Middle frontal gyrus (tissue), 1 donor: ENCODE results near the gene SNRNP27.

Experiments used
- DNase-seq: peaks from one replicate; pipeline ENCODE4 v3.0.0-alpha.2; 2015; ENCODE audit warnings: low spot score; ENCODE audit errors: extremely low spot score

SNRNP27 gene

DNA sequence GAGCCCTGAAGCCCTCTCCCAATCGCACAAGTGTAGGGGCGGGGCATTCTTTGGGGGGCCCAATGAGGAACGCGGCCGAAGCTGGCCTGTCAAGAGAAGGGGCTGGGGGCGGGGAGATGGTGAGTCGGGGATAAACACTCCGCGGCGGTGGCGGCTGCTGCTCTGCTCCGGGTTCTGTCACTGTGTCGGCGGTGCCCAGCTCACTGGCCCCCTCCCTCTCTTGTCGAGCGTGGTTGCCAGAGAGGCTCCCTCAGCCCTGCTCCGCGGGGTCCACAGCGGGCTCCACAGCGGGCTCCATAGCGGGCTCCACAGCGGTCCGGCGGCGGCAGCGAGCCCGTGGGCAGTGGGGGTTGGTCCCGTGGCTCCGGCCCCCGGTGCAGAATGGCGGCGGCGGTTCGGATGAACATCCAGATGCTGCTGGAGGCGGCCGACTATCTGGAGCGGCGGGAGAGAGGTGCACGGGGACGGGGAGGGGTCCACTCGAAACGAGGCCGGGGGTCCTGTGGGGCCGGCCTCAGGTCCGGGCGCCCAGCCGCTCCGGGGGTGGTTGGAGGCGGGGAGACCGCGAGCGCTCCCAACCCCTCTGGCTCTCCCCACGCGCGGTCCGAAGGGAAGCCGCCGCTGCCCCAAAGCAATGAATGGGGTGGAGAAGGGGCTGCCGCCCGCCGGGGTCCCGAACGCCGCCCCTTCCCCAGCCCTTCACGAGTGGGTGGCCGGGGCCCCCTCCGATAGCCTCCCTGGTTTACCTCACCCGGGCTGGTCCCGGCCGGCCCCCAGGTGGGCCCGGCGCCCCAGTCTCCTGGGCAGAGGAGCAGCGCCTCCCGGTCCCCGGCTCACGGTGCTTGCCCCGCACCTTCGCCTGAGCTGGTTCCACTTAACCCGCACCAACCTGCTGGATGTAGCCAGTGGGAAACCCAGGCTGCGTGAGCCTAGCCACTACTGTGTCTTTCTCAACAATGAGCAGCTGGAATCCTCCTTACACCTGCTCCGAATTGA, 21.5 kb downstream of the SNRNP27 start, which contains the start of gene MXD1:
Gene MXD1 (plus strand): TSS at position 160 of the 996 bp plus-strand sequence. CDS start 222 bp downstream, at position 382.
- DNase-seq: no peak

GRCh38 chr2:69916106-69916505, 22.4 kb downstream of the SNRNP27 start:
- no peak for DNase-seq

DNA sequence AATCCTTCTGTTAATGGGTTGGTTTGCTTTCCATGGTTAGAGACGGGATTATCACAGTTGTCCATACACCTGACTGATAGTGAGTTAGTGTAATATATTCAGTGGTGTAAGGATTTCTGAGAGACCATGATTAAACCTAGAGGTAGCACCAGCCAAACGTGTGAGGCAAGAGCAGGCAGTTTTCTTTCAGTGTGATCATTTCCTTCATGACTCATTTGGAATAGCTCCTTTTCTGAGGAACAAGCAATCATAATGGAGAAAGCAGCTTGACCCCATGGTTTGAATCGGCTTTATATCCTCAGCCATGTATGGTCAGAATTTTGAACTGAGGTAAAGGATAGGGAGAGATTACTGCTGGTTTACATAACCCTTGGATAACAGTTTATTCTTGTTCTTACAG, 24.1 kb downstream of the SNRNP27 start:
- DNase-seq: no peak

GRCh38 chr2:69918401-69918800, 24.6 kb downstream of the SNRNP27 start:
- no peak for DNase-seq

DNA sequence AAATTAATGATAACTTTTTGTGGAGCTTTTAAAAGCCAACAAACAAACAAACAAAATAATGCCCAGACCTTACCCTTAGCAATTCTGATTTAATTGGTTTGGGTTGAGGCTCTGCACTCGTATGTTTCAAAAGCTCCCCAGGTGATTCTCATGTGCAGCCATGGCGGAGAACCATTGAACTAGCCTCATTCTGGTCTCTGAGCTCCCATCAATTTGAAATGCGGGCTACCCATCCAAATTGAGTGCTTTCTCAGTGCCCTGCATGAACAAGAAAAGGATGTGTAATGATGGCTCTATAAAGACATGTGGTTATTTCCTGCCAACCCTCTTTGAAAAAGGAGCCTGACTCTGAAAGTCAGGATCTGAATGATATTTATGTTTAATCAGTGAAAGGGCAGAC, 29.4 kb downstream of the SNRNP27 start:
- DNase-seq: no peak

DNA sequence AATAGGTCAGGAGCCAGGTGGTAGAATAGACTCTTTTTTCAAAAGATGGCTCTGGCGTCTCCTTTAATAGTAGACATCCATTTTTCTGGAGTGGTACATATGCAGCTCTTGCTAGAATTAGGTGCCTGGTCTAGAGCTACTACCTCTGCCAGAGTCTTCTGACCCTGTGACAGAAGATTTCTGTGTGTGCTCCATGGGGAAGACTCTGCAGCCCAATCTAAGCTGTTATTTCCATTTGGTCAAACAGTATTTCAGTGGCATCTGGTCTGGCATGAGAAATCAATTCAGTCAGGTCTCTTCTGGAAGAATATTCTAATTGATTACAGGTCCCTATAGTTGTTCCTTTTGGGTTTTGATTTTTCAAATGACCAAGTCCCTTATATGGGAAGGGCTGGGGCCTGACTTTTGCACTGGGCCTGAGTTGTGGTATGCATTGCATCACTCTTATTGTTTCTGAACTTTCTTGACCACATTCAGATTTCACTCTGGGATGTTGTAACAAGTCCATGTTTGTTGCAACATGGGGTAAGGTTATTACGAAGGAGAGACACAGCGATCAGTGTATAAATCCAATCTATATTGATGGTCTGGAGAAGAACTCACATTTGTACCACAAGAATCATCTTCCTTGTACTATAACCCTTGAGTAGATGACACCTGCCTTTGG, 33.2 kb downstream of the SNRNP27 start:
- DNase-seq: no peak

DNA sequence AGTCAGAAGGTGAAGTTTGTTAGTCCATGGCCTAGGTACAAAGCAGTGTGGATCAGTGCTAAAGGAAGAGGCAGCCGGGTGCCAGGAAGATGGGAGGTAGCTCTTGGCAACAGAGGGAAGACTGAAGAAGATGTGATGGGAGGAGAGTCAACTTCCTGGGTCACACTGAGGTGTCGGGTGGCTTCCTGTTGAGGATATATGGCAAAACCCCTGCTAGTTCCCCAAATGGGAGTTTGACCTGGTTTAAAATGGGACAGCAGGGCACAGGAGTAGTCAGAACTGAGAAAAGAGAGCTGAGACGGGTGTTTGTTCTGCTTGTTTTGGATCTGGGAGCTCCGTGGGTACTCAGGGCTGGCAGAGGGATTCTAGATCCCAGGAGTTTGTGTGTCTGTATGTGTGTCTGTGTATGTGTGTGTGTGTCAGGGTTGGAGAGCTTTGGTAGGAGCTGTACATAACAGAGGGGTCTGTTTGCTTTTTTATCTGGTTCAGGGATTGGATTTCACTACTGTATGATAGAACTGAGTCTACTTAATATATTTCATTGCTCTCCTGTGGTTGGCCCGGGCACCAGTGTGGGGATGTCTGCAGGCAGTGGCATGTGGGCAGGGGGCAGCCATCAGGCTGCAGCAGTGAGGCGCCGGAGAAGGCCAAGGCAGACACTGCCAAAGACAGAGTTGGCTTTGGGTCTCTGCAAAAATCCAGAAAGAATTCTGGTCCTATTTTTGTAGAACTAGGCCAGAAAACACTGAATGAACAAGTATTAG, 38.3 kb downstream of the SNRNP27 start:
- DNase-seq: no peak

- no peak for DNase-seq
Measured at GRCh38 chr2:69932596-69932922, 38.8 kb downstream of the SNRNP27 start.

- no peak for DNase-seq
Measured at GRCh38 chr2:69933254-69933828, 39.6 kb downstream of the SNRNP27 start.

DNA sequence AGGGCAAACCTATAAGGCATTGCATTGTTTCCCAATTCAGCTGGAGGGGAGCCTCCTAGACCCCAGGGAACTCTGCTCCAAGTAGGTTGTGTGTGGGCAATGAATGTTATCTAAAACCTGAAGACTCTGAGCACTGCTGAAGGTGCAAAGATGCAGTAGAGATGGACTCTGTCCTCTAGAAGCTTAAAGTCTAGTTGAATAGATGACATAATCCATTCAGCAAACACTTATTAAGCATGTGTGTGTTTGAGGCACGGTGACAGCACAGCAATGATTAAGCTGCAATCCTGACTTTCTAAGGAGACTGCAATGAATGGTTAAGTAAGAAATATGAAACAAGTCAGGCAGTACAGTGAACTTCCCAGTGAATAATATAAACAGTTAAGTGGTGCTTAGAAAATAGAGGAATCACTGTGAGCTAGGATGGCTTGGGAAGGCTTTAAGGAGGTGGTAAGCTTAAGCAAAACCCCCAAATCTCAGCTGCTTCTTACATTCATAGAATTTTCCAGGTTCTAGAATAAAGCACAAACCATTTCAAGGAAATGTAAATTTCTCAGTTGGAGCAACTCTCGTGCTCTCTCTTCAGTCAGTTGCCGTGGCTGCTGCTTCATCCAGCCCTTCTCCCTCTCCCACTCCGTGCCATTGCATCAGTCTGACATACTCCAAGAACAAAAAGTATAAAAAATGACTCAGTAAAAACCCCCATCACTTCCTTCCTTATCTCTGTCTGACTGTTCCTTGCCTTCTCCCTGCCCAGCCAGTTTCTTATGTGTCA, 40.3 kb downstream of the SNRNP27 start:
- no peak for DNase-seq

DNA sequence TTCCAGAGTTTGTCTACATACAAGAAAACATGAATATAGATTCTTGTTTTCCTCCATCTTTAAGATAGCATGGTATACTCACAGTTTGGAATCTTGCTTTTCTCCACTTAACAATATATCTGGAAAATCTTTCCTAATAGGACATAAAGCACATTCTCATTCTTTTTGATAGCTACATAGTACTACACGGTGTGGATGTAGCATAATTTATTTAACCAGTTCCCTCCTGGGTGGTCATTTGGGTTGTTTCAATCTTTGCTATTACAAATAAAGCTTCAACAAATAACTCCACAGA, 40.8 kb downstream of the SNRNP27 start:
- no peak for DNase-seq

GRCh38 chr2:69935011-69935410, 41.3 kb downstream of the SNRNP27 start:
- no peak for DNase-seq

GRCh38 chr2:69936906-69937305, 43.1 kb downstream of the SNRNP27 start:
- DNase-seq: no peak

- no peak for DNase-seq
Measured at GRCh38 chr2:69937968-69938367, 44.2 kb downstream of the SNRNP27 start.

DNA sequence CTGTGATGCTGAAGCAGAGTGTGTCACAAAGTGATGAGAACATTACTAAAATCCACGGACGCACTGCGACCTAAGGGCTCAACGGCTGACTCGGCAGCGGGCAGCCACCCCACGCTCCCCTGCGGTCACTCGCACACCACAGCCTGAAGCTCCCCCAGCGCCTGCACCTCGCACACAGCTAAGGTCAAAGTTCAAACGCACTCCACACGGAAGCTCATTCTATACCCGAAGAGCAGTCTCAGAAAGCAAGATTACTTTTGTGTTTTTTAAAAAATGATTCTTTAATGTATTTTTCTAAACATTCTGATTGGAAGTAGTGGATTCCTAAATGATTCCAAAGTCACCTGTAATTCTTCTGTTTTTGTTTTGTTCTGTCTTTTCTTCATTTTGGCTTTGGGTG, 46.0 kb downstream of the SNRNP27 start:
- DNase-seq: no peak

DNA sequence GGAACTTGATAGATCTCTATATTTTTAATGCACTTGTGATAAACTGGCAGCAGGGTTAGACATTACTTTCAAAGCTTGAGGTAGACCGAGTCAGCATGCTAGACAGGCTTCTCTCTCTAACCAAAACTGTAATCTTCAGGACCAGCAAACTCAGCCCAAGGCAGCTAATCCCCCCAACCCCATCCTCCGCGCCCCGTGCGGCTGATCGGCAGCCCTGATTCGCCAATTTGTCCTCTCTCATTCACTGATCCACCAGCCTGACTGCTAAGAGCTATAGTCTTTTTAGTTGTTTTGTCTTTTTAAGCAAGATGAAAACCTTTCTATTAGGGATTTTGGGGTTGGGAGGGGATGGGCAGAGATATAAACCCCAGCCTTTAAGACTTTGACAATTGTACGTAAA, 46.9 kb downstream of the SNRNP27 start:
- no peak for DNase-seq

DNA sequence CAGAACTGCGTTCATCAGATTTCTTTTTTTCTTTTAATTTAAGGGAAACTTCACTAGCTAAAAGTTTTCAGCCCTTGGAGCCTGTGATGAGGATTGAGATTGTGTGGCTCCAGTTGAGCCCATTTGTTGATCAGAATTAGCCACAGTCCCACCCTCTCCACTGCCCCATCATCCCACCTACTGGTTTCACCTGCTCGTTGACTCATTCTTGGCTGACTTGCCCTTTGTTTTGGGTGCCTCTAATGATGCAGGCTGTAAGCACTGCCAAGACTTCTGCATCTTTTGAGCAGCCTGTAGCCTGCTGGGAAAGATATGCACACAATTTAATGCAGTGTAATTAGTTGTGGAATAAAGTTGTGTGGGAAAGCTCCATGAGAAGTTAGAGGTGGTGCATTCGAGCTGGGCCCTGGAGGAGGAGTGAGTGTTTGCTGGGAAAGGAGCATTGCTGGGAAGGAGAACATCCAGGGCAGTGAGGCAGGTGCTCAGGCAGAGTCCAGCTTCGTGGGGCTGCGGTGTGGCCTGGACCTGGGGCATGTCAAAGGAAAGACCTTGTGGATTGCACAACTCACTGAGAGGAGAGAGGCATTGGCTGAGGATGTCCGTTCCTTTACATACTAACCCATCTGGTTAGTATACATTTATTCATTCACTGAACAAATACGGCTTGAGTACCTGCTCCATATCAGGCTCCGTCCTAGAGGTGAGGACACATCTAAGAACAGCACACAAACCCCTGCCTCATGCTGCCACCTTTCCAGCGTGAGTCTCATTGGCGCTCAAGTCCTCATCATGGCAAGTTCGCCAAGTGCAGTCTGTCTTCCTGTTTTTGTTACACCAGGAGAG, 49.5 kb downstream of the SNRNP27 start:
- DNase-seq: no peak

DNA sequence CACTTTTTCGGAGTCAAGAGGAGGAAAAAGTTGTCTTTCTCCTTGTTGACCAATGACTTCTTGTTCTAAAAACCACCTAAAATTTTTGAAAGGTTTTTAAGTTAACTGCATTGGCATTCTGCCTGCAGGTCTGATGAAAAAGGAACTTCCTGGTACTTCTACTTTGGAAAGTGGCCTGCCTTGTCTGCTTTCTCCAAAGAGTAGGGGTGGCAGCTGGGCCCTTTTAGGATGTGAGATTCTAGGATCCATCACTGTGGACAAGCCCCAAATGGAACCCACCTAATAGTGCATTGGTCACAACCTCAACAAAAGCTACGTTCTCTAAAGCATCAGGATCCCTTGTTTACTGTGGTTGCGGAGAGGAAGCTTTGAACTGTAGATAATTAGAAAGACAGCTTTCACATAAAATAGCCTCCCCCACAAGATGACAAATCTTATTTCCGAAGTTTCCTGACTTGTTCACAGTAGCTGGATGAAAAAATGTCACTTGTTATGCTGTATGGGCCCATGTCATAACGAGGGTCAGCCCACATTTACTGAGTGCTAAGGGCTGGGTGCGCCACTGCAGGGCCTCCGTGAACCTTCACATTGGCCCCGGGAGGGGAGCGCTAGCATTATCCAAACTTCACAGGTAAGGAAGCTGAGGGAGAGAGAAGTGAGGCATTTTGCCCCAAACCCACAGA, 50.2 kb downstream of the SNRNP27 start:
- DNase-seq: no peak

DNA sequence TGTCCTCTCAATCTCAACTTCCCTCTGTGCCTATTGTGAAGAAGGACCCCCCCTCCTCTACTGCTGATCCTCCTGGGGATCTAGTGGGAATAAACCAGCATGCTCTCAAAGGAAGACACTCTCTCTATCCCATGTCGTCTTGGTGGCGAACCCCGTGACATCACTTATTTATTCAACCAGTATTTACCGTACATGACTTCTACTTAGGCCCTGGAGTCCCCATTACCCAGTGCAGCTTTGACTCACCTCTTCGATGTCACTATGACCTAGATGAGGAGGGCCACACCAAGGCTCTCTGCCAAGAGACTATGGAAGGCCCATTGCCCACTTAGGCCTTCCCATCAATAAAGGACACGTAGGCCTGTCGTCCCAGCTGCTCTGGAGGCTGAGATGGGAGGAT, 51.0 kb downstream of the SNRNP27 start:
- no peak for DNase-seq
